WTC11 (cell line): ENCODE measurements around the gene ITGAE. TPM values are rescaled to one million over a fixed set of nuclear protein-coding genes. Genes with fewer than 3 reads are reported as not detected.

ENCODE experiments used
- ATAC-seq: fragments of 200-7000 bp; cut with Tn5 transposase; 2 replicates; pipeline ENCODE4 v1.10.0; 2021; ENCODE audit warnings: mild to moderate bottlenecking, moderate library complexity
- CTCF ChIA-PET: fragments of 300-600 bp; sonication (Branson Sonifier 250); formaldehyde crosslinking; loops from one replicate; lab custom pipeline; 2021; ENCODE audit warnings: antibody characterized with exemption; lab: Charles Lee
- POLR2A ChIA-PET: fragments of 350-600 bp; sonication (Branson Sonifier 250); formaldehyde crosslinking; loops from one replicate; lab custom pipeline; 2021; ENCODE audit warnings: antibody characterized with exemption; lab: Charles Lee
- DNase-seq: peaks from one replicate; pipeline ENCODE4 v3.0.0; 2021; ENCODE audit warnings: low spot score
- H3K27ac Mint-ChIP-seq: 2 replicates; pipeline ENCODE4 v1.8.0; 2021; ENCODE audit warnings: mixed read lengths
- H3K27me3 Mint-ChIP-seq: 2 replicates; pipeline ENCODE4 v1.8.0; 2021; ENCODE audit warnings: low read depth, mild to moderate bottlenecking, moderate library complexity, mixed read lengths
- H3K36me3 Mint-ChIP-seq: 2 replicates; pipeline ENCODE4 v1.8.0; 2021; ENCODE audit warnings: mixed read lengths
- H3K4me1 Mint-ChIP-seq: 2 replicates; pipeline ENCODE4 v1.8.0; 2022; ENCODE audit warnings: mixed read lengths
- H3K4me3 Mint-ChIP-seq: 2 replicates; pipeline ENCODE4 v1.8.0; 2021; ENCODE audit warnings: mild to moderate bottlenecking, moderate library complexity, mixed read lengths
- H3K9me3 Mint-ChIP-seq: 2 replicates; pipeline ENCODE4 v1.8.0; 2021; ENCODE audit warnings: mixed read lengths
- CREB1 ChIP-seq: sonication (generic); formaldehyde crosslinking; IDR thresholded peaks from 2 replicates; pipeline ENCODE4 v1.8.0; 2023; ENCODE audit warnings: mild to moderate bottlenecking, missing genetic modification reagents
- ESRRA ChIP-seq: sonication (generic); formaldehyde crosslinking; IDR thresholded peaks from 2 replicates; pipeline ENCODE4 v1.8.1; 2022; ENCODE audit warnings: mild to moderate bottlenecking, missing genetic modification reagents, borderline replicate concordance
- FOXP1 ChIP-seq: sonication (generic); formaldehyde crosslinking; IDR thresholded peaks from 2 replicates; pipeline ENCODE4 v1.8.0; 2022; ENCODE audit warnings: missing genetic modification reagents, mild to moderate bottlenecking, moderate library complexity, borderline replicate concordance
- JAZF1 ChIP-seq: fragments of 250-450 bp; sonication (Bioruptor Pico); IDR thresholded peaks from 2 replicates; pipeline ENCODE4 v1.9.0; 2021; ENCODE audit warnings: moderate library complexity, mild to moderate bottlenecking, inconsistent platforms
- MXD4 ChIP-seq: fragments of 250-450 bp; sonication (Bioruptor Pico); IDR thresholded peaks from 2 replicates; pipeline ENCODE4 v1.8.0; 2021; ENCODE audit warnings: mild to moderate bottlenecking, moderate library complexity, borderline replicate concordance
- NFE2L1 ChIP-seq: sonication (generic); formaldehyde crosslinking; IDR thresholded peaks from 2 replicates; pipeline ENCODE4 v1.8.1; 2023; ENCODE audit warnings: missing genetic modification reagents
- NFYB ChIP-seq: sonication (generic); formaldehyde crosslinking; conservative IDR thresholded peaks from 2 replicates; pipeline ENCODE4 v1.8.0; 2022; ENCODE audit warnings: low read depth, missing genetic modification reagents
- NR1H2 ChIP-seq: sonication (generic); formaldehyde crosslinking; IDR thresholded peaks from 2 replicates; pipeline ENCODE4 v1.9.0; 2021; ENCODE audit warnings: mild to moderate bottlenecking, moderate library complexity, missing genetic modification reagents
- PRRX2 ChIP-seq: fragments of 250-450 bp; sonication (Bioruptor Pico); IDR thresholded peaks from 2 replicates; pipeline ENCODE4 v1.8.0; 2021; ENCODE audit warnings: mild to moderate bottlenecking
- TEAD1 ChIP-seq: sonication (generic); formaldehyde crosslinking; IDR thresholded peaks from 2 replicates; pipeline ENCODE4 v1.8.0; 2022; ENCODE audit warnings: mild to moderate bottlenecking, missing genetic modification reagents
- TEAD4 ChIP-seq: sonication (generic); formaldehyde crosslinking; IDR thresholded peaks from 2 replicates; pipeline ENCODE4 v1.8.0; 2022; ENCODE audit warnings: mild to moderate bottlenecking, missing genetic modification reagents
- ZNF121 ChIP-seq: sonication (generic); formaldehyde crosslinking; IDR thresholded peaks from 2 replicates; pipeline ENCODE4 v1.8.0; 2023; ENCODE audit warnings: missing genetic modification reagents
- ZNF396 ChIP-seq: fragments of 250-450 bp; sonication (Bioruptor Pico); IDR thresholded peaks from 2 replicates; pipeline ENCODE4 v1.8.0; 2021; ENCODE audit warnings: mild to moderate bottlenecking, moderate library complexity, borderline replicate concordance
- total RNA-seq: library from RNA; stranded (reverse); gene quantifications from 3 replicates; pipeline ENCODE4 v1.2.3, GENCODE V29; 2021
- TF ChIP-seq, protein P1 (sequence below): sonication (generic); formaldehyde crosslinking; IDR thresholded peaks from 2 replicates; pipeline ENCODE4 v1.8.1; 2023; ENCODE audit warnings: mild to moderate bottlenecking, moderate library complexity, missing genetic modification reagents
- TF ChIP-seq, protein P2 (sequence below): sonication (generic); formaldehyde crosslinking; IDR thresholded peaks from 2 replicates; pipeline ENCODE4 v1.8.0; 2022; ENCODE audit warnings: missing genetic modification reagents
- TF ChIP-seq, protein P3 (sequence below): sonication (generic); formaldehyde crosslinking; IDR thresholded peaks from 2 replicates; pipeline ENCODE4 v1.8.1; 2023; ENCODE audit warnings: mild to moderate bottlenecking, missing genetic modification reagents
- TF ChIP-seq, protein P4 (sequence below): sonication (generic); formaldehyde crosslinking; IDR thresholded peaks from 2 replicates; pipeline ENCODE4 v1.8.1; 2022; ENCODE audit warnings: low read depth, missing genetic modification reagents, borderline replicate concordance
- TF ChIP-seq, protein P5 (sequence below): fragments of 250-450 bp; sonication (Bioruptor Pico); IDR thresholded peaks from 2 replicates; pipeline ENCODE4 v1.9.0; 2021; ENCODE audit warnings: mild to moderate bottlenecking
- TF ChIP-seq, protein P6 (sequence below): sonication (generic); formaldehyde crosslinking; IDR thresholded peaks from 2 replicates; pipeline ENCODE4 v1.8.1; 2023; ENCODE audit warnings: mild to moderate bottlenecking, missing genetic modification reagents, moderate library complexity

ITGAE gene
- total RNA-seq, 1 experiment from 2014 or later: 19.5 TPM

DNA sequence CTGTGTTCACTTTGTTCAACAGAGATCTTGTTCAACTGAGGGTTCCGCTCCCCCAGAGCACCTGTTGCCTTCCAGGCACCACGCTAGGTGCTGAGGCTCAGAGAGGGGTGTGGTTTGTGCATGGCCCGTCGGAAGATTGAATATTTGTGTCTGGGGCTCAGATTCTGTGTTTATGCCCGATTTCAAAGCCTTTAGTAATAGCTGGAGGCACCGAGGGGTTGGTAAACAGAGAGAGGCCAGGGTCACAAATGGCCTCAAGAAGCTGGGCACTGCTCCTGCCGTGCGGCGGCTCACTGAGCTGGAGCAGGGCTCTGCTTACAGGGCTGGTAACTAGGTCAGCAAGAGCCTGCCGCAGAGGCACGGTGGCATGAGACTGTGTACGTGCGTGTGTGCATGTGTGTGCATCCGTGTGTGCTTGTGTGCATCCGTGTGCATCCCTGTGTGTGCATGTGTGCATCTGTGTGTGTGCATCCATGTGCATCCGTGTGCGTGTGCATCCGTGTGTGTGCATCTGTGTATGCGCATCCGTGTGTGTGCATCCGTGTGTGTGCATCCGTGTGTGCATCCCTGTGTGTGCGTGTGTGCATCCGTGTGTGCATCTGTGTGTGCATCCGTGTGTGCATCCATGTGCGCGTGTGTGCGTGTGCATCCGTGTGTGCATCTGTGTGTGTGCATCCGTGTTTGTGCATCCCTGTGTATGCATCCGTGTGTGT is 5.4 kb downstream of the ITGAE start:
- H3K27me3 Mint-ChIP-seq: no peaks in the 10 kb centered on the region
- ATAC-seq (no peak), DNase-seq (no peak)
- no peaks in the 10 kb centered on the region for H3K36me3 Mint-ChIP-seq
- H3K4me3 Mint-ChIP-seq: no peak overlapping the region
- peak overlapping the region; percentile 84 for H3K27ac Mint-ChIP-seq
- POLR2A ChIA-PET: no interaction called here
- TF ChIP-seq CREB1 (CRISPR knock-in tag): no peak
- no peak for TF ChIP-seq JAZF1 (CRISPR knock-in tag)
- TF ChIP-seq NFYB: no peak
- TF ChIP-seq, protein P1, sequence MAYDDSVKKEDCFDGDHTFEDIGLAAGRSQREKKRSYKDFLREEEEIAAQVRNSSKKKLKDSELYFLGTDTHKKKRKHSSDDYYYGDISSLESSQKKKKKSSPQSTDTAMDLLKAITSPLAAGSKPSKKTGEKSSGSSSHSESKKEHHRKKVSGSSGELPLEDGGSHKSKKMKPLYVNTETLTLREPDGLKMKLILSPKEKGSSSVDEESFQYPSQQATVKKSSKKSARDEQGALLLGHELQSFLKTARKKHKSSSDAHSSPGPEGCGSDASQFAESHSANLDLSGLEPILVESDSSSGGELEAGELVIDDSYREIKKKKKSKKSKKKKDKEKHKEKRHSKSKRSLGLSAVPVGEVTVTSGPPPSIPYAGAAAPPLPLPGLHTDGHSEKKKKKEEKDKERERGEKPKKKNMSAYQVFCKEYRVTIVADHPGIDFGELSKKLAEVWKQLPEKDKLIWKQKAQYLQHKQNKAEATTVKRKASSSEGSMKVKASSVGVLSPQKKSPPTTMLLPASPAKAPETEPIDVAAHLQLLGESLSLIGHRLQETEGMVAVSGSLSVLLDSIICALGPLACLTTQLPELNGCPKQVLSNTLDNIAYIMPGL (CRISPR knock-in tag): no peak
- no peak for TF ChIP-seq MXD4 (CRISPR knock-in tag)
- TF ChIP-seq, protein P2, sequence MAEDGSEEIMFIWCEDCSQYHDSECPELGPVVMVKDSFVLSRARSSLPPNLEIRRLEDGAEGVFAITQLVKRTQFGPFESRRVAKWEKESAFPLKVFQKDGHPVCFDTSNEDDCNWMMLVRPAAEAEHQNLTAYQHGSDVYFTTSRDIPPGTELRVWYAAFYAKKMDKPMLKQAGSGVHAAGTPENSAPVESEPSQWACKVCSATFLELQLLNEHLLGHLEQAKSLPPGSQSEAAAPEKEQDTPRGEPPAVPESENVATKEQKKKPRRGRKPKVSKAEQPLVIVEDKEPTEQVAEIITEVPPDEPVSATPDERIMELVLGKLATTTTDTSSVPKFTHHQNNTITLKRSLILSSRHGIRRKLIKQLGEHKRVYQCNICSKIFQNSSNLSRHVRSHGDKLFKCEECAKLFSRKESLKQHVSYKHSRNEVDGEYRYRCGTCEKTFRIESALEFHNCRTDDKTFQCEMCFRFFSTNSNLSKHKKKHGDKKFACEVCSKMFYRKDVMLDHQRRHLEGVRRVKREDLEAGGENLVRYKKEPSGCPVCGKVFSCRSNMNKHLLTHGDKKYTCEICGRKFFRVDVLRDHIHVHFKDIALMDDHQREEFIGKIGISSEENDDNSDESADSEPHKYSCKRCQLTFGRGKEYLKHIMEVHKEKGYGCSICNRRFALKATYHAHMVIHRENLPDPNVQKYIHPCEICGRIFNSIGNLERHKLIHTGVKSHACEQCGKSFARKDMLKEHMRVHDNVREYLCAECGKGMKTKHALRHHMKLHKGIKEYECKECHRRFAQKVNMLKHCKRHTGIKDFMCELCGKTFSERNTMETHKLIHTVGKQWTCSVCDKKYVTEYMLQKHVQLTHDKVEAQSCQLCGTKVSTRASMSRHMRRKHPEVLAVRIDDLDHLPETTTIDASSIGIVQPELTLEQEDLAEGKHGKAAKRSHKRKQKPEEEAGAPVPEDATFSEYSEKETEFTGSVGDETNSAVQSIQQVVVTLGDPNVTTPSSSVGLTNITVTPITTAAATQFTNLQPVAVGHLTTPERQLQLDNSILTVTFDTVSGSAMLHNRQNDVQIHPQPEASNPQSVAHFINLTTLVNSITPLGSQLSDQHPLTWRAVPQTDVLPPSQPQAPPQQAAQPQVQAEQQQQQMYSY (CRISPR knock-in tag): no peak
- no peak for TF ChIP-seq ESRRA (CRISPR knock-in tag)
- TF ChIP-seq, protein P3, sequence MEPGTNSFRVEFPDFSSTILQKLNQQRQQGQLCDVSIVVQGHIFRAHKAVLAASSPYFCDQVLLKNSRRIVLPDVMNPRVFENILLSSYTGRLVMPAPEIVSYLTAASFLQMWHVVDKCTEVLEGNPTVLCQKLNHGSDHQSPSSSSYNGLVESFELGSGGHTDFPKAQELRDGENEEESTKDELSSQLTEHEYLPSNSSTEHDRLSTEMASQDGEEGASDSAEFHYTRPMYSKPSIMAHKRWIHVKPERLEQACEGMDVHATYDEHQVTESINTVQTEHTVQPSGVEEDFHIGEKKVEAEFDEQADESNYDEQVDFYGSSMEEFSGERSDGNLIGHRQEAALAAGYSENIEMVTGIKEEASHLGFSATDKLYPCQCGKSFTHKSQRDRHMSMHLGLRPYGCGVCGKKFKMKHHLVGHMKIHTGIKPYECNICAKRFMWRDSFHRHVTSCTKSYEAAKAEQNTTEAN (CRISPR knock-in tag): no peak
- TF ChIP-seq ZNF396 (CRISPR knock-in tag): no peak
- no peak for TF ChIP-seq ZNF121
- TF ChIP-seq, protein P4, sequence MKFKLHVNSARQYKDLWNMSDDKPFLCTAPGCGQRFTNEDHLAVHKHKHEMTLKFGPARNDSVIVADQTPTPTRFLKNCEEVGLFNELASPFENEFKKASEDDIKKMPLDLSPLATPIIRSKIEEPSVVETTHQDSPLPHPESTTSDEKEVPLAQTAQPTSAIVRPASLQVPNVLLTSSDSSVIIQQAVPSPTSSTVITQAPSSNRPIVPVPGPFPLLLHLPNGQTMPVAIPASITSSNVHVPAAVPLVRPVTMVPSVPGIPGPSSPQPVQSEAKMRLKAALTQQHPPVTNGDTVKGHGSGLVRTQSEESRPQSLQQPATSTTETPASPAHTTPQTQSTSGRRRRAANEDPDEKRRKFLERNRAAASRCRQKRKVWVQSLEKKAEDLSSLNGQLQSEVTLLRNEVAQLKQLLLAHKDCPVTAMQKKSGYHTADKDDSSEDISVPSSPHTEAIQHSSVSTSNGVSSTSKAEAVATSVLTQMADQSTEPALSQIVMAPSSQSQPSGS (CRISPR knock-in tag): no peak
- 0 out of 2 replicates have a peak, but pooled peaks cover 7% of the 10 kb centered on the region for H3K4me1 Mint-ChIP-seq
- no peaks in the 10 kb centered on the region for H3K9me3 Mint-ChIP-seq
- CTCF ChIA-PET: interaction anchor here (0.5 to 3.8 kb wide), 5 partner anchors 9 to 113 kb away, joined by 3 to 36 read pairs (median 4); no protein-coding TSS in a partner anchor

DNA sequence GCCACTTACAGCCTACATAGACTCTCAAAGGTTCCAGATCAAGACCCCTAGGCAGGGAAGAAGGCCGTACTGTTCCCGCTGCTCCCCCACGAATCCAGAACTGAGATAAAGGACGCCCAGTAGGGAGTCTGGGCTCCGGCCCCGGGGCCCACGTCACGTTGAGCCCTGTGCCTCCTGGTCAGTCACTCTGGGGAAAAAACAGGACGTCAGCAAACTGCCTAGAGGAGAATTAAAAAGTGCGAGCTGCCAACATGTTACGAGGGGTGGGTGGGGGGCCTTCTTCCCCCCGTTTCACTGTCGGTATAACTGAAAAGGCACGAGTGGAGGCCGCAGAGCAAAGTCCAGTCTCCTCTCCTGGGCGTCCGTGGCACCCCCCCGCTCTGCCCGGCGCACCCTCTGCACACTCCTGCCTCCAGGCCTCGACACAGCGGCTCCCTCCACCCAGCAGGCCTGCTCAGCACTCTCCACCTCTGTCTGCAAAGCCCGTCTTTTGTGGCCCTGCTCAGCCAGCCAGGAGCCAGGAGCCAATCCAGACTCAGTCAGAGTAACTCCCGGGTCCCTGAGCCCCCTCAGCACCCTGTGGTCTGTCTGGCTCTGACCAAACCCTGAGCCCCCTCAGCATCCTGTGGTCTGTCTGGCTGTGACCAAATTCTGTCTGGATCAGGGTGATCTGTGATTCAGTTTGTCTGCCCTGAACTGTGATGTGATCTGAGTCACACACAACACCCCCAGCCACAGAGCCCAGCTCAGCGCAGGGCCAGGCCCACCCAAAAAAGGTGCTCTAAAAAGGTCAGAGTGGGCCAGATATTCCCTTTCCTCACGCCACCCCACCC is 6.2 kb downstream of the ITGAE start:
- POLR2A ChIA-PET: no interaction called here
- 0 out of 2 replicates have a peak, but pooled peaks cover 7% of the 10 kb centered on the region for H3K4me1 Mint-ChIP-seq
- no peaks in the 10 kb centered on the region for H3K9me3 Mint-ChIP-seq
- TF ChIP-seq PRRX2 (CRISPR knock-in tag) (no peak), FOXP1 (CRISPR knock-in tag) (no peak), NFE2L1 (CRISPR knock-in tag) (no peak), TEAD4 (CRISPR knock-in tag) (no peak), NR1H2 (CRISPR knock-in tag) (no peak), TEAD1 (CRISPR knock-in tag) (no peak)
- TF ChIP-seq, protein P5, sequence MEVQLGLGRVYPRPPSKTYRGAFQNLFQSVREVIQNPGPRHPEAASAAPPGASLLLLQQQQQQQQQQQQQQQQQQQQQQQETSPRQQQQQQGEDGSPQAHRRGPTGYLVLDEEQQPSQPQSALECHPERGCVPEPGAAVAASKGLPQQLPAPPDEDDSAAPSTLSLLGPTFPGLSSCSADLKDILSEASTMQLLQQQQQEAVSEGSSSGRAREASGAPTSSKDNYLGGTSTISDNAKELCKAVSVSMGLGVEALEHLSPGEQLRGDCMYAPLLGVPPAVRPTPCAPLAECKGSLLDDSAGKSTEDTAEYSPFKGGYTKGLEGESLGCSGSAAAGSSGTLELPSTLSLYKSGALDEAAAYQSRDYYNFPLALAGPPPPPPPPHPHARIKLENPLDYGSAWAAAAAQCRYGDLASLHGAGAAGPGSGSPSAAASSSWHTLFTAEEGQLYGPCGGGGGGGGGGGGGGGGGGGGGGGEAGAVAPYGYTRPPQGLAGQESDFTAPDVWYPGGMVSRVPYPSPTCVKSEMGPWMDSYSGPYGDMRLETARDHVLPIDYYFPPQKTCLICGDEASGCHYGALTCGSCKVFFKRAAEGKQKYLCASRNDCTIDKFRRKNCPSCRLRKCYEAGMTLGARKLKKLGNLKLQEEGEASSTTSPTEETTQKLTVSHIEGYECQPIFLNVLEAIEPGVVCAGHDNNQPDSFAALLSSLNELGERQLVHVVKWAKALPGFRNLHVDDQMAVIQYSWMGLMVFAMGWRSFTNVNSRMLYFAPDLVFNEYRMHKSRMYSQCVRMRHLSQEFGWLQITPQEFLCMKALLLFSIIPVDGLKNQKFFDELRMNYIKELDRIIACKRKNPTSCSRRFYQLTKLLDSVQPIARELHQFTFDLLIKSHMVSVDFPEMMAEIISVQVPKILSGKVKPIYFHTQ: no peak
- TF ChIP-seq, protein P4 (CRISPR knock-in tag): no peak
- TF ChIP-seq, protein P6, sequence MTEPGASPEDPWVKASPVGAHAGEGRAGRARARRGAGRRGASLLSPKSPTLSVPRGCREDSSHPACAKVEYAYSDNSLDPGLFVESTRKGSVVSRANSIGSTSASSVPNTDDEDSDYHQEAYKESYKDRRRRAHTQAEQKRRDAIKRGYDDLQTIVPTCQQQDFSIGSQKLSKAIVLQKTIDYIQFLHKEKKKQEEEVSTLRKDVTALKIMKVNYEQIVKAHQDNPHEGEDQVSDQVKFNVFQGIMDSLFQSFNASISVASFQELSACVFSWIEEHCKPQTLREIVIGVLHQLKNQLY (CRISPR knock-in tag): no peak
- ATAC-seq (peak; percentile 58), DNase-seq (no peak)
- no peaks in the 10 kb centered on the region for H3K36me3 Mint-ChIP-seq
- no peaks in the 10 kb centered on the region for H3K27me3 Mint-ChIP-seq
- CTCF ChIA-PET: interaction anchor here (1.3 to 3.8 kb wide), 3 partner anchors 9 to 56 kb away, joined by 3 to 36 read pairs (median 4); no protein-coding TSS in a partner anchor
- no peak overlapping the region for H3K4me3 Mint-ChIP-seq
- H3K27ac Mint-ChIP-seq: peak overlapping the region; percentile 84
